ENCODE data around the gene RASAL1.

RASAL1 gene

DNA sequence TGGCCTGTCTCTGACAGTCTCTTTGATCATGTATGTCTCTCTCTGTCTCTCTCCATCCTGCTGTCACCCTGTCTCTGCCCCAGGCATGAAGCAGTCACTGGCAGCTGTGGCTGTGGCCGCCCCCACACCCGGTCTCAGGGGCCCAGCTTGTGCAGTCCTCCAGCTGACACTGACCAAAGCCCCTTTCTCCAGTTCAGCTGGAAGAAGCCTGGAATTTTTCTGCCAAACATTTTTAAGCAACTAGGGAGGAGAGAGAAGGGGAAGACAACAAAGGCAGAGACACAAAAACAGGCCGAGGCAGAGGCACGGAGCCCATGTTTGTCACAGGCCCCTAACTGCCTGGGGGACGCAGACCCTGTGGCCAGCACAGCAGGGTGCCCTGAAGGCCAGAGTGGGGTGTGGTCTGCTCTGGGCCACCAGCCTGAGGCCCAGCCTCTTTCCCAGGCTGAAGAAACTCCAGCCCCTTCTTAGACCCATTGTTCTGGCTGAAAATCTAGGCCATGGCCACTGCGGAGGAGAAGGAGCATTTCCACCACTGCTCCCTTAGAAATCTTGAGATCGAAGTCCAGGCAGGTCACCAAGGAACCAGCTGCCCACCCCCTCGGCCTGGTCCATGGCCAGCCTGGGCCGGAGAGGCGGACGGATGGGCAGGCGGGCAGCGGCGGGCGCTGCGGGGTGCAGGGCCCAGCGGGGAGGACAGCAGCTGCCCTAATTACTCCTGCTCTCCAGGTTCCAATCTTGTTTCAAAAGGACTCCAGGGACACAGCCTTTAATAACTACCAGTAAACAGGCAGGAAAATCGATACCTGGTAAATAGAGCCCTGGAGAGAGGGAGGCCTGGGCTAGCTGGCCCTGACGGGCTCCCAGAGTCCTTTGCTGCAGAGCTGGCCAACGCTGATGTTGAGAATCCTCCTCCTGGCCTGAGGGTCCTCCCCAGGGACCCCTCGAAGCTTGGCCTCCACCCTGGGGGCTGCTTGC is 64.1 kb downstream of the RASAL1 start:
- DNase-seq (ENCODE audit: low spot score) = no peak

DNA sequence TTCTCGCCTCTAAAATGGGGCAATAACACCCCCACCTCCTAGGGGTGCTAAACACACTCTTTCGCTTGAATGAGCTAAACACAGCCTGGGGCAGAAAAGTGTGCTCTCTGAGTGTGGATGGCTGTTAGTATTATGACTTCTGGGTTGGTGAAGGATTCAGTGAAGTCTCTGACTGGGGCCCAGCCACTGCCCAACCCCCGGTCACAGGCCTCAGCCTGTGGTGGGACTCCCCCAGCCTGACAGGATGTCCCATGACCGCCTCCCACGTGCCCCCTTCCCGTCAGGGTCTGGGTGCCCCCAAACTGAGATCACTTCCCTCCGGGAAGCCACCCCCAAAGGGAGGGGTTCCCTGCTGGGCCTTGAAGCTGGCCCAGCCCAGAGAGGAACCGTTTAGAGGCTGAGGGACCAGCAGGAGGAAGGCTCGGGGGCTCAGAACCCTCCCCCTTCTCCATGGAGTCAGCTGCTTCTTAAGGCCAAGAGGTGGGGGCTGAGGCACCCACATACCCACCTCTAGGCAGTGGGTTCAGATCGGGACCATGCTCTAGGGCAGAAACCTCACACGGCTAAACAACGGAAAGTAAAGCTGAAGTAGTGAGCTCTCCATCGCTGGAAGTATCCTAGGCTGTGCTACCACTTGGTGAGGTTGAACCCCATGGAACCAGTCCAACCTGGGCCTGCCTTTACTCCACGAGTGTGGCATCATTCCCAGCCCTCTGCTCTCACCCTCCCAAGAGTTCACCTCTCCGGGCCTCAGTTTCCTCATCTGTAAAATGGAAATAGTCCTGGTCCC is 65.2 kb downstream of the RASAL1 start:
- DNase-seq (ENCODE audit: low spot score) = no peak

DNA sequence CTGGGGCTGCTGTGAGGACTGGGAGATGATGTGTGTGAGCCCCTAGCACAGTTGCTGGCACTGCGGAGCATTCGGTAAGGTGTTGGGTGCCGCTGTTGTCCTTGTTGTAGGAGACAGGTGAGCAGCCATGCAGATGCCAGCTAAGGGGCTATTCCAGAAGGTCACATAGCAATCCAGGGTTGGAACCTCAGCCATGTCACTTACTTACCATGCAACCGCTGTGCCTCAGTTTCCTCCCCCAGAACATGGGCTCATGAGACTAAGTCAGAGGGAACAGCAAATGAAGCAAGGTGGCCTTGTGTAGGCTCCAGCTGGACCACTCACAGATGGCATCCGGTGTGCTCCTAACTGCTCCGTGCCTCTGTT is 65.8 kb downstream of the RASAL1 start:
- no peak for DNase-seq (ENCODE audit: low spot score)

DNA sequence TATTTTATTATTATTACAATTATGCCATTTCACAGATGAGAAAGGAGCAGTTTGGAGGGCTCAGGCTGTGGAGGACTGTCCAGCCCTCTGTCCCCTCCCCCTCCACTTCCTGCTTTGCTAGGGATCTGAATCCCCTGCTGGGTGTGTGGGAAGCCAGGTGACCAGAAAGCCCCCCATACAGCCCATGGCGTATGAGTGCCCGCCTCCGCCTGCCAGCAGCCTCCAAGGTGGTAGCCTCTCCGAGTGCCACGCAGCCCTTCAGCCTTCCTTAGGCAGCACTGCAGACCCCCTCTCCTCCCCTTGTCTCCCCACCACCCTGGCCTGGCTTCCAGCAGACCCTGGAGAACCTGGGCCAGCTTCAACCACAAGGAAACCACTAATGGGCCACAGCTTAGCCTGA is 66.4 kb downstream of the RASAL1 start:
- no peak for DNase-seq (ENCODE audit: low spot score)

DNA sequence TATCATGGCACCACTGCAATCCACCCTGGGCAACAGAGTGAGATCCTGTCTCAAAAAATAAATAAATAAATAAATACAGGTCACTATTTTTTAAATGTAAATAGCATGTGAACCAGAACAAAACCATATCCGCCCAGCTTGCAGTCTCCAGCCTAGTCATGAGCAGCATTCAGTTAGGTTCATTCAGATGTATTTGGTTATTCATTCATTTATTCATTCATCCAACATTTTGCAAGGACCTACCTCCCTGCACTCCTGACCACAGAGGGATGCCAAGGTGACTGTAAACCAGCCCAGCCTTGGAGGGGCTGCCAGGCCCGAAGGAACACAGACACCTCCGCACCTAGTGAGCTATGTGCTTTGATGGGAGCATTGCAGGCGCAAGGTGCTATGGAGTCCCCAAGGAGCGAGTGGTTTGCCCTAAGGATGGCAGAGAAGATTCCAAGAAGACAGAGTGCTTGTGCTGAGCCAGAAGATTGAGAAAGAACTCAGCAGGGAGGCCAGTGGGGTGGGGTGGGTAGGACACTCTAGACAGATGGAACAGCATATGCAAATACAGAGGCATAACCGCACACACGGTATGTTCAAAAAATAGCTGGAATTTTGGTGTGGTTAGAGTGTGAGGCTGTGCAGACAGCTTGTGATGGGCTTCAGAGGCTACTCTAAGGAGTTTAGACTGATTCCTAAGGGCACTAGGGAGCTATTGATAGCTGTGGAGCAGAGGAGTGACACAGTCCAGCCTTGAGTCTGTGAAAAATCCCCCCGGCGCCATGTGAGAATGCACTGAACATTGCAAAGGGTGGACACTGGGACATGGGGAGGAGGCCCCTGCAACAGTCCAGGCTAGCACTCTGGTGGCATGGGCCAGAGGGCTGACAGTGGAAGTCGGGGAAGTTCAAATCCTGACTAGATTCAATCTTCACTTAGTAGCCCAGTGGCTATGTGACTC is 67.3 kb downstream of the RASAL1 start:
- DNase-seq (ENCODE audit: low spot score) = no peak

DNA sequence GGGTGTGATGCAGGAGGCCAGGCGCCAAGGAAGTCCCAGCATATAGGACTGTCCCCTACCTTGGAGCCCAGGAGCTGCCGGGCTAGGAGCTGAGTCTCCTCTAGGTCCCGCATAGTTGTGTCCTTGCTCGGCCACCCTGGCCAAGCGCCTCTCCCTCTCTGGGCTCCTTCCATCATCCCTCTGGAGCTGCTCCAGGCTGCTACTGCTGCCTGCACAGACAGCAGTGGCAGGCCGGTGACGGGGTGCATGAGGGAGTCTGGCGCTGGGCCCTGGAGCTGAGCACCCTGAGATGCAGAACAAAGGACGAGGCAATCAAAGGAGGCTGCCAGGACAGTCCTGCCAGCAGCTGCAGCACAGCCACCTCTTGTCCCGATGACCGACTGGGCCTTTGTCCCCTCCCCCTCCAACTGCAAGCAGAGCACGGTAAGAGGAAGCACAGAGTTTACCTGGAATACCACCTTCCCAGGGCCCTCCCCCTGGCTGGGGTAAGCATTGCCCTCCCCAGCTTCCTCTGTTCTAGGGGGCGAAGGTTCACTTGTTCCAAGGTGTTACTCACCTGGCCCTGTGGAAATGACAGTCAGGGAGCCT is 68.7 kb downstream of the RASAL1 start:
- no peak for DNase-seq (ENCODE audit: low spot score)

DNA sequence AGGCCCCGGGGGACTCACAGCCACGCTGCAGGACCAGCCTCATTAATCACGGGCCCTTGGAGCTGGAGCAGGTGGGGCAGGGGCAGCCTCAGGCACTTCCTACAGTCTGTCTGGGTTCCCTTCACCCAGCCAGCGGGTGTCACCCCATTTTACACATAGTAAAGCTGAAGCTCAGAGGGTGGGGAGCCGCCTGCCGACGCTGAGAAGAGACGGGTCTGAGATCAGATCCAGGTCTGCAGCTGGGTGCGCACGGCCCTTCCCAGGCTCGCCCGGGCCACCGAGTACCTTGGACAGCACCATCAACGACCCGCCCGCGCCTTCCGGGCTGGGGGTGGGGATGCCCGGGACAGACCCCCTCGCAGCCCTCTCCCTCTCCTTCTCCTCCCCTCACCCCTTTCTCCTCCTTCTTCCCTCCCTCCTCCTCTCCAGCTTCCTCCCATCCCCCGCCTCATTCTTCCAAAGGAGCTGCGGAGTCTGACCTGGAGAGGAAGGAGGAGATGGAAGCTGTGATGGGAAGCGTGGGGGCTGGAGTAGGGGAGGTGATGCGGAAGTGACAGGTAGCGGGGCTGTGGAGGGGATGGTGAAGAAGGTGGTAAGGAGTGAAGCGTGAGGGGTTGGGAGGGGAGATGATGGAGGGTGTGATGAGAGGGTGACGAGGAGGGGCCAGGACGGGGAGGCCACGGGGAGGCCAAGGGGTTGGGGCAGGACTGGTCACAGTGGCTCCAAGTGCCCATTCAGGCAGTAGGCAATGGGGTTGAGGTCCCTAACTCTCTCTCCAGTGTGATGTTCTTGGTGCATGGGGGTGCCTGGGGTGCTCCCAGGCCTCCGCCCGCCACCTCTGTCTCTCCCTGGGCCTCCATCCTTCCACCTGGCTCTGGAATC is 70.2 kb downstream of the RASAL1 start:
- DNase-seq (ENCODE audit: low spot score) = no peak

DNA sequence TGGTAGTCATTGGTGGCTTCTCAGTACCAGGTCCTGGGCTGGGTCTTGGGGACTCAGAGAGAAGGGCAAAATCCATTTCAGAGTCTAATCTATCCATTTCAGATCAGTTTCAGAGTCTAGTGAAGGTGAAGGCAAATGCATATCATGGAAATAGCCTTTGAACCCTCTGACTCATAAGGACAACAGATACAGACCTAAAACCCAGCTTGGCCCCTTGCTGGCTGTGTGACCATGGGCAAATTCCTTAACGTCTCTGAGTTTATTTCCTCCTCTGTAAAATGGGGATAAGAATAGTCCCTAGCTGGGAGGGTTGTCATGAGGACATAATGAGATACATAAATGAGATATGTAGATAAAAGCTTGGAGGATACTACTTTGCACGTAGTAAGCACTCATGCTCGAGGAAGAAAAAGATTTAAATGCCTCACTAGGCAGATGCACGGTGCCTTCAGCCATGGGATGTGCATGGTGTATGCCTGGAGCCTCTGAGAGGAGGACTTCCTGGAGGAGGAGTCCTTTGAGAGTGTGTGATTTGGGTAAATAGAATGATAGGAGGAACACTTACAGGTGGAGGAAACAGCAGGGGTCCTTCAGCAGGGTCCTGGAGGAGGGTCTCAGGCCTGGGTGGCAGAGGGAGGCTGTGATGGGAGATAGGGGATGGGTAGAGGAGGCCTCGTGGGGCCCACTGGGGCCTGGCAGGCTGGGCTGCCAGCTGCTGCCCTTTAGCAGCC is 71.0 kb downstream of the RASAL1 start:
- DNase-seq (ENCODE audit: low spot score) = no peak

DNA sequence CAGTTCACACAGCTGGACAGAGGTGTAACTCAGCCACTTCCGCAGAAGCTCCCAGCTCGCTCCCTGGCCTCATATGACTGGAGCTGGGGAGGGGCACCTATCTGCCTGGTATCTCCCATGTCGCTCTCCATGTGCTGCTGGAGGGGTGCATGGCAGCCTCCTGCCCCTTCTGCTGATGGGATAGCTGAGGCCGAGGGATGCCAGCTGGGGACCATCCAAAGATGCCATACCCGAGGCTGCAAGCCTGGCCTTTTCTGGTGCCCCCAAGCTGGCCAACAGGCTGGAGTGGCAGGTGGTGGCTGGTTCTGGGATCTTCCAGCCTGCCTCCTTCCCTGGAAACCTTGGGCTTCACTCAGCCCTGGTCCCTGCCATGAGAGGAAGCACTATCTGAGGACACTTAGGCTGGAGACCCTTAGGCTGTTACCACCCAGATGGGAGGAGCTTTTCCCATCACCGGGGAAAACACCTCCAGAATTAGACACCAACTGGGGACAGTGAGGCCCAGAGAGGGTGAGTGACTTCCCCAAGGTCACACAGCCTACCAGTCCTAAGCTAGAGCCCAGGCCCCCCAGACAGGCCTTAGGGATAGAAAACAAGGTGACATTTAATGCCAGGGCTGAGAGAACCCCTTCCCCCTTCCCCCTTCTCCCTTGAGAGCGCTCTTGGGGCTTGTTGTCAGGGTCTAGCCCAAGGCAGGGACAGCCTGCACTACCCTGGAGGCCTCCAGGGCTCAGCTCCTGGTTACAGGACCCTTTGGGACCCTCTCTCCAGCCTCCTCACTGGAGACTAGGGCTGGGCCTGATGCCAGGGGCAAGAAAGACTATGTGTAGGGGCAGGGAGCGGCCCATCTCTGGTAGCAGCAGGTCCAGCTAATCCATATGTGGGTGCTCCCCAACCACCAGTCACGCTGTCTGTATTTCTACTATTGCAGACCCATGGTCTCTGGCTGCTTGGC is 71.9 kb downstream of the RASAL1 start:
- no peak for DNase-seq (ENCODE audit: low spot score)

DNA sequence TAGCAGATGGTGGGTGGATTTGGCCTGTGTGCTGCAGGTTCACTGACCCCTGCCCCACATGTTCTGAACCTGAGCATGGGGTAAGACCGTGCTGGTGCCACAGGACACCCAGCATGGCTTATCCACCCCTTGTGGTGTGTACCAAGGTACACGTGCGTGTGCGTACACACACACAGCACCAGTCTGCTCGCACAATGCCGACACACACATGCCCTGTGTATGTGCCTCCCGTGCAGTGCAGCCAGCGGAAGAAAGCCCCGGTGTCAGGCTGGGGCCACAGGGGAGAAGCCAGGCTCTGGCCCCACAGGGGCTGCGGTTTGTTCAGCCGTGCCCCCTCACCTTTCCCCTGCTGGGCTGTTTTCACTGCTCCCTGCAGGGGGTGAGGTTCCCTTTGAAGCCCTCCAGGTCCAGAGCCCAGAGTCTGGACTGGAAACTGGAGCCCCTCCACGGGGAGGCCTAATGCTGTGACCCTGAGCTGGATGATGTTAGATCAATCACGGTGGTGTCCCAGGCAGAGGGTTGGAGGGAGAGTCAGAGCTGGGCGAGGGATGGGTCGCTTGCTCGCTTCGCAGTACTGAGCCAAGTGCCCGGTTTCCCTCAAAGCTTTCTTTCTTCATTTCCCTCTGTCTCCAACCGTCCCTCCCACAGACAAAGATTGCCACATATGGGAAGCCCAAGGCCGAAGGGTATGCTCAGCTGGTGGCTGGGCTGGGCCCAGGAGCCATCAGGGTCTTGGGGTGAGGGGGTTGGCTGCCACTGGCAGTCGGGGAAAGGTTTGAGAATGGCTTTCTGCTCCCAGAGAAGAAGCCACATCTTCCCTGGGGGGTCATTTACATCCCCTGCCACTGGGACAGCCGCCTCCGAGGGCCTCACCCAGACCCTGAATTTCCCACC is 72.8 kb downstream of the RASAL1 start:
- DNase-seq (ENCODE audit: low spot score) = no peak

DNA sequence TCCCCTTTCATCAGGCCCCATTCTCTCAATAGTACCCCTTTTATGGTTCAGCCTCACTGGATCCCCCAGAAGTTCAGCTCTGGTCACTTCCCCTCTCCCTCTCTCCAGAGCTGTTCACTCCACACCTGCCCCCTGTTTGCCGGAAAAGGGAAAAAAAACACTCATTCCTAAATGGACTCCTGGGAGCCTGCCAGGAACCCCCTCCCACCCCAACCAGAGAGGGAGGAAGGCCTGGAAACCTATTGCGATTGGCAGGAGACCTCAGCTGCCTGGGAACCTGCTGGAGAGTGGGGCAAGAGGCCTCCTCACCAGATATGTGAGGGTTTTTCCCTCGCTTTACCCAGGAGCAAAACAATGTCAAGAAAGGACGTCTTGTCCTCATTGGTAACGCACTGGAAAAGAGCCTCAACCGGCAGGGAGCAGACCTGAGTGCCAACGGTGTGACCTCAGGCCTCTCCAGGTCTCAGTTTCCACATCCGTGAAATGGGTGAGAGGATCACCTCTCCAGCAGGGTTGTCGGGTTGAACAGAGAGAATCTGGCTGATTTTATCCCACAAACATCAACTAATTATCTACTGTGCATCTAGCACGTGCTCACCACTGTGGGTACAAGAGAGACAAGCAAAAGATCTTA is 74.4 kb downstream of the RASAL1 start:
- DNase-seq (ENCODE audit: low spot score) = no peak

DNA sequence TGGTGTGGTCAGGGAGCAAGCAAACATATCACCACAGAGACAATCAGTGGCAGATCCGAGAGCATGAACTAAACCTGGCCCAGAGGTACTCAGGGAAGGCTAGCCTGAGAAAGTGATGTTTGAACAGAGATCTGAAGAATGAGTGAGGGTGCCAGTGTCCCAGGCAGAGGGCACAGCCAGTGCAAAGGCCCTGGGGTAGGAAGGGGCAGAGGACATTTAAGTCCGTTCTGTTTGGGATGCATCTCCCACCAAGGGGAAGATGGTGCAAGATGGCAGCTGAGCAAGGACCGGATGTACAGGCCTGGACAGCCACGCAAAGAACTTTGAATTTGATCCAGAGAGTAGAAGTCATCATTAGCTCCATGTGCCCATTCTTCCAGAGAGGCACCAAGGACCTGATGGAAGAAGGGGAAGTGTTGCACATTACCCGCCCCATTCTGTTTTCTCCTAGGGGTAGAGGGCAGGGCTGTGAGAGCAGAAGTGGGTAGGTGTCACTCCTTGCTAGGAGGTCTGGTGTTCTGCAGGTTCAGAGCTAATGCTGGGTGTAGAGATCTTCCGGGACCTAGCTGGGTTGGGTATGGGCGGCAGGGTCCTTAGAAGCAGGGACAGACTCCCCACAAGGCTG is 75.1 kb downstream of the RASAL1 start:
- no peak for DNase-seq (ENCODE audit: low spot score)

DNA sequence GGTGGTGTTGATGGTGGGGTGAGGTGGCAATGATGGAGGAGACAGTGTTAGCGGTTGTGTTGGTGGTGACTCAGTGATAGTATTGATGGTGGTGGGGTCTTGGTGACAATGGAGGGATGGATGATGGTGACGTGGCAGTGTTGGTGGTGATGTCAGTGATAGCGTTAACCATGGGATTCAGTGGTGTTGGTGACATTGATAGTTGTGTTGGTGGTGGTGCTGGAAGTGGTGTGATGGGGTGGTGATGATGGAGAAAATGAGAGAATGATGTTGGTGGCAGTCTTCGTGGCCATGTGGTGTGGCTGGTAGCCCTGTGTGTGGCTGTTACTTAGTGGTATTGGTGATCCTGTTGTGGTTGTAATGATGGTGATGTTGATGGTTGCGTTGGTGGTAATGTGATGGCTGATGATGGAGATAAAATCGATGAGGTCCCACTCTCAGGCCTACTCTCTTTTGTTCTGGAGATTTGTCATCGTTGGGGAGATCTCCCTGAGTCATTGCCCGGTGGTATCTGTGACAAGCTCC is 76.4 kb downstream of the RASAL1 start:
- no peak for DNase-seq (ENCODE audit: low spot score)

DNA sequence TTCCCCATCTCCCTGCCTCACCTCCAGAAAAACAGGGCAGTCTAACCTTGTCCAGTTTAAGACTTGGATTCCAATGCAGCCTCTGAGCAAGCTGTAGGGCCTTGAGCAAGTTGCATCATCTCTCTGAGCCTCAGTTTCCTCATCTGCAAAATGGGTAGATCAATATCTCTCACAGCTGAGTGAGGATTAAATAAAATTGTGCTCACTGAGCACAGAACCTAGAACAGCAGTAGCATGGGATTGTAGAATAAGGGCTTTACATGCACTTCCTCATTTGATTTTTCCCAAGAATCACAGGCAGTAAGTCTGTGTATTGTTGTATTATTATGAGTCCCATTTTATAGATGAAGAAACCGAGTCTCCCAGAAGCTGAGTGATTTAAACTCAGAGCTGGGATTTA is 77.0 kb downstream of the RASAL1 start:
- DNase-seq (ENCODE audit: low spot score) = no peak

DNA sequence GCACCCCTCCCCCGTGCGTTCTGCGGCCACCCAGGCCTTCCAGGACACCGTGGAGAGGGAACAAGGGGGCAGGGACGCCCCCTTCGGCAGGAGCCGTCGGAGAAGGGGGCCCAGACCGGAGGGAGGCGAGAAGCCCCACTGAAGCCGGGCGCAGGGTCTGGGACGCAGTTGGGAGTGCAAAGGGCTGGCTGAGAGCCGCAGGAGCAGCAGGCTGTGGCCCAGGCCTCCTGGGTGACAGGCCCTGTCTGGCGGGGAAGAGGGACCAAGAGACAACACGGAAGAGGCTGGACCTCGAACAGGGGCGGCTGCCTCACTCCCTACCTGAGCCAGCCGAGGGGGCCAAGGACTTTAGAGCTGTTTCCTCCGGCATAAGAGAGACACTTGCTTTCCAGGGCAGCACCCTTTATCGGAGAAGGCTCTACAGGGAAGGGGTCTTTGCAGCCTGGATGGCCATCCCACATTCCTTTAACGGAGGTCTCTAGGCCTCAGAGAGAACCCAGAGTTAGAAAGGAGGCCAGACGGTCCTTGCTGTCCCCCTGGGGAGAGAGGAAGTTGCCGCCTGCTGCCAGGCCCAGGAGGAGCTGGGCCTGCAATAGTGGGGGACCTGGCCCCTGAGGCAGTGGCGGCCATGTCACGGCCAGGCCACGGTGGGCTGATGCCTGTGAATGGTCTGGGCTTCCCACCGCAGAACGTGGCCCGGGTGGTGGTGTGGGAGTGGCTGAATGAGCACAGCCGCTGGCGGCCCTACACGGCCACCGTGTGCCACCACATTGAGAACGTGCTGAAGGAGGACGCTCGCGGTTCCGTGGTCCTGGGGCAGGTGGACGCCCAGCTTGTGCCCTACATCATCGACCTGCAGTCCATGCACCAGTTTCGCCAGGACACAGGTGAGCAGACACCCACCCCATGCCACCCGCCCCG is 77.7 kb downstream of the RASAL1 start:
- DNase-seq (ENCODE audit: low spot score) = no peak

All from hematopoietic multipotent progenitor cell treated with erythropoietin and hydrocortisone succinate and interleukin-3 and kit ligand, for 17 days (in vitro differentiated cells).